ENCODE measurements around the gene NOP9.

The NOP9 gene

DNA sequence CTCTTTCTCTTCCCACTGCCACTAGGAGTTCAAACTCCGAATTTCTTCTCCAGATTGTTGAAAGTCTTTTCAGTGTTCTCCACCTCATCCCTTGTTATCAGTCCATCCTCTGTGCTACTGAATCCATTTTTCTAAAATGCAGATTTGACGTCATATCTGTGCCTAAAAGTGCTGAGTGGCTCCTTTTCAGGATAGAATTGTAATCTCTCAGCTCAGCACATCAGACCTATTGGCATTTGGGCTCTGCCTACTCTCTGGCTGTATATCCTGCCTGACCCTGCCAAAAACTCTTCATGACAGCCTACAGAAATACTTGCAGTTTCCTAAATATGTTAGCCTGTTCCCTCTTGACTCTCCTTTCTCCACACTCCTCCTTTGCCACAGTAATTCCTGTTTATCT, 27.2 kb upstream of the NOP9 start:
- H3F3A ChIP-seq (ENCODE audit: low read depth), result no peaks in the 10 kb centered on the region
- peaks cover 14% of the 10 kb centered on the region; the same call in 1 of the 2 replicates for H3K79me2 ChIP-seq (ENCODE audit: insufficient read depth, low read length)
- H4K20me1 ChIP-seq (ENCODE audit: insufficient read depth, low read length, poor library complexity, severe bottlenecking), result no peaks in the 10 kb centered on the region
- H3K36me3 ChIP-seq (ENCODE audit: insufficient read depth, low read length), result no peaks in the 10 kb centered on the region
- H2AFZ ChIP-seq (ENCODE audit: low read length), result no peak overlapping the region
- H3K9ac ChIP-seq (ENCODE audit: low read depth, low read length, poor library complexity, severe bottlenecking), result peak overlapping the region; percentile 92
- H3K4me3 ChIP-seq (ENCODE audit: low read length, poor library complexity, severe bottlenecking), result no peak overlapping the region
- H3K9me3 ChIP-seq (ENCODE audit: insufficient read depth, low read depth, low read length), result no peaks in the 10 kb centered on the region
- H3K4me1 ChIP-seq (ENCODE audit: insufficient read depth, low read length, poor library complexity, severe bottlenecking), result peaks cover 18% of the 10 kb centered on the region
- peak overlapping the region; percentile 97 for H3K4me2 ChIP-seq (ENCODE audit: low read depth, low read length, poor library complexity, severe bottlenecking)
- H3K27me3 ChIP-seq (ENCODE audit: insufficient read depth, low read length, poor library complexity, severe bottlenecking), result no peaks in the 10 kb centered on the region
- H3K9me2 ChIP-seq (replicated peaks; ENCODE audit: low read depth, low read length), result no peaks in the 10 kb centered on the region
- TF ChIP-seq, protein P1, sequence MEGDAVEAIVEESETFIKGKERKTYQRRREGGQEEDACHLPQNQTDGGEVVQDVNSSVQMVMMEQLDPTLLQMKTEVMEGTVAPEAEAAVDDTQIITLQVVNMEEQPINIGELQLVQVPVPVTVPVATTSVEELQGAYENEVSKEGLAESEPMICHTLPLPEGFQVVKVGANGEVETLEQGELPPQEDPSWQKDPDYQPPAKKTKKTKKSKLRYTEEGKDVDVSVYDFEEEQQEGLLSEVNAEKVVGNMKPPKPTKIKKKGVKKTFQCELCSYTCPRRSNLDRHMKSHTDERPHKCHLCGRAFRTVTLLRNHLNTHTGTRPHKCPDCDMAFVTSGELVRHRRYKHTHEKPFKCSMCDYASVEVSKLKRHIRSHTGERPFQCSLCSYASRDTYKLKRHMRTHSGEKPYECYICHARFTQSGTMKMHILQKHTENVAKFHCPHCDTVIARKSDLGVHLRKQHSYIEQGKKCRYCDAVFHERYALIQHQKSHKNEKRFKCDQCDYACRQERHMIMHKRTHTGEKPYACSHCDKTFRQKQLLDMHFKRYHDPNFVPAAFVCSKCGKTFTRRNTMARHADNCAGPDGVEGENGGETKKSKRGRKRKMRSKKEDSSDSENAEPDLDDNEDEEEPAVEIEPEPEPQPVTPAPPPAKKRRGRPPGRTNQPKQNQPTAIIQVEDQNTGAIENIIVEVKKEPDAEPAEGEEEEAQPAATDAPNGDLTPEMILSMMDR (conservative IDR thresholded peaks at IDR 0.05; ENCODE audit: low read length), result no peak
- no peak for TF ChIP-seq EZH2phosphoT487 (IDR thresholded peaks at IDR 0.05; ENCODE audit: borderline replicate concordance)

DNA sequence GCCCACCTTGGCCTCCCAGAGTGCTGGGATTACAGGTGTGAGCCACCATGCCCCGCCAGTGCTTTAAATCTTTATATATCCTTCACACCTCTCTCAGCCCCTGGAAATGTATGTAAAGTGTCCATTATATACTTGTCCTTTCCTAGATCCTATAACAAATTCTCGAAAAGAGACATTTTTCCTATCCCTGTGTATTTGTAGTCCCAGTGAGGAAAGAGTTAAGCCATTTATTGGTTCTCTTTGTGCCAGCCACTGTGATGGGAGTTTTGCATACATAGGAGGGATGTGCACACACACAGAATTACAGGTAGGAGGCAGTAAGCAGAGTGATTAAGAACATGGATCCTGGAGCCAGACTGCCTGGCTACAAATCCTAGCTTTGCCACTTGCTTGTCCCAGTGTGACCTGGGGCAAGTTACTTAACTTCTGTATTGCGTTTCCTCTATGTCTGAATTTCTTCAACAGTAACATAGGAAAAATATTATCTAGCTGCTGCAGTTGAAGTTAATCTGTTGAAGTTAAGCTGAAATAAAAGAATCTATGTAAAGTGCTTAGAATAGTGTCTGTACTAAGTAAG, 26.1 kb upstream of the NOP9 start:
- no peak for TF ChIP-seq EZH2phosphoT487 (IDR thresholded peaks at IDR 0.05; ENCODE audit: borderline replicate concordance)
- TF ChIP-seq, protein P1 (conservative IDR thresholded peaks at IDR 0.05; ENCODE audit: low read length), result peak; percentile 45
- Histone ChIP-seq H3K9me2 (replicated peaks; ENCODE audit: low read depth, low read length) (no peaks in the 10 kb centered on the region), H3K79me2 (ENCODE audit: insufficient read depth, low read length) (peaks cover 14% of the 10 kb centered on the region; the same call in 1 of the 2 replicates), H3F3A (ENCODE audit: low read depth) (no peaks in the 10 kb centered on the region), H2AFZ (ENCODE audit: low read length) (no peak overlapping the region), H3K36me3 (ENCODE audit: insufficient read depth, low read length) (no peaks in the 10 kb centered on the region), H3K4me2 (ENCODE audit: low read depth, low read length, poor library complexity, severe bottlenecking) (no peak overlapping the region), H3K4me1 (ENCODE audit: insufficient read depth, low read length, poor library complexity, severe bottlenecking) (peaks cover 28% of the 10 kb centered on the region), H3K9ac (ENCODE audit: low read depth, low read length, poor library complexity, severe bottlenecking) (no peak overlapping the region), H3K27me3 (ENCODE audit: insufficient read depth, low read length, poor library complexity, severe bottlenecking) (no peaks in the 10 kb centered on the region), H4K20me1 (ENCODE audit: insufficient read depth, low read length, poor library complexity, severe bottlenecking) (no peaks in the 10 kb centered on the region), H3K9me3 (ENCODE audit: insufficient read depth, low read depth, low read length) (no peaks in the 10 kb centered on the region), H3K4me3 (ENCODE audit: low read length, poor library complexity, severe bottlenecking) (no peak overlapping the region)

DNA sequence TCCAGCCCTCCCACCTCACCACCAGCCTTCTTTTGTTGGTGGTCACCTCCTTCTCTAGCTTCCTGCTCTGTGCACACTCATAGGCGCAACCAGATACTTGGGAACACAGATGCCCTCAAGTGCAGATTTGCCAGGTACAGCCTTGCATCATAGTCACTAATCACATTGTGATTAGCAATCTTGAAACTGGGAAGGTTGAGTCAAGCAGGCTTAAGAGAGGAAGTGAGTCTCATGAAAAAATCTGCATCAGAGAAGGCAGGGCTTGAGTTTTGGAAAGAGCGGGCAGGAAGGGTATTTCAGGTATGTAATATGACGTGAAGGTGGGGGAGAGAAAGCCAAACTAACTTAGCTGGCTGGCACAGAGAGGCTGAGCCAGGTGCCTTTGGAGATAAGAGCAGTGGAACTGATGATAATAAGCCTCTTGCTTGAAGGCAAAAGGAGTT, 25.5 kb upstream of the NOP9 start:
- H3K9me3 ChIP-seq (ENCODE audit: insufficient read depth, low read depth, low read length), result no peaks in the 10 kb centered on the region
- peaks cover 35% of the 10 kb centered on the region for H3K4me1 ChIP-seq (ENCODE audit: insufficient read depth, low read length, poor library complexity, severe bottlenecking)
- no peaks in the 10 kb centered on the region for H3K9me2 ChIP-seq (replicated peaks; ENCODE audit: low read depth, low read length)
- no peak overlapping the region for H3K4me2 ChIP-seq (ENCODE audit: low read depth, low read length, poor library complexity, severe bottlenecking)
- no peak overlapping the region for H3K4me3 ChIP-seq (ENCODE audit: low read length, poor library complexity, severe bottlenecking)
- H3F3A ChIP-seq (ENCODE audit: low read depth), result no peaks in the 10 kb centered on the region
- H3K9ac ChIP-seq (ENCODE audit: low read depth, low read length, poor library complexity, severe bottlenecking), result no peak overlapping the region
- H3K36me3 ChIP-seq (ENCODE audit: insufficient read depth, low read length), result no peaks in the 10 kb centered on the region
- H3K79me2 ChIP-seq (ENCODE audit: insufficient read depth, low read length), result peaks cover 14% of the 10 kb centered on the region; the same call in 1 of the 2 replicates
- TF ChIP-seq, protein P1 (conservative IDR thresholded peaks at IDR 0.05; ENCODE audit: low read length), result no peak
- TF ChIP-seq EZH2phosphoT487 (IDR thresholded peaks at IDR 0.05; ENCODE audit: borderline replicate concordance), result no peak
- no peak overlapping the region for H2AFZ ChIP-seq (ENCODE audit: low read length)
- H4K20me1 ChIP-seq (ENCODE audit: insufficient read depth, low read length, poor library complexity, severe bottlenecking), result no peaks in the 10 kb centered on the region
- no peaks in the 10 kb centered on the region for H3K27me3 ChIP-seq (ENCODE audit: insufficient read depth, low read length, poor library complexity, severe bottlenecking)
